Hepatic stellate cell (primary cell): ENCODE measurements around the gene PROM1.

Experiments
- DNase-seq: peaks from one replicate; pipeline ENCODE4 v3.0.0; 2011; ENCODE audit warnings: low spot score

The PROM1 gene

DNA sequence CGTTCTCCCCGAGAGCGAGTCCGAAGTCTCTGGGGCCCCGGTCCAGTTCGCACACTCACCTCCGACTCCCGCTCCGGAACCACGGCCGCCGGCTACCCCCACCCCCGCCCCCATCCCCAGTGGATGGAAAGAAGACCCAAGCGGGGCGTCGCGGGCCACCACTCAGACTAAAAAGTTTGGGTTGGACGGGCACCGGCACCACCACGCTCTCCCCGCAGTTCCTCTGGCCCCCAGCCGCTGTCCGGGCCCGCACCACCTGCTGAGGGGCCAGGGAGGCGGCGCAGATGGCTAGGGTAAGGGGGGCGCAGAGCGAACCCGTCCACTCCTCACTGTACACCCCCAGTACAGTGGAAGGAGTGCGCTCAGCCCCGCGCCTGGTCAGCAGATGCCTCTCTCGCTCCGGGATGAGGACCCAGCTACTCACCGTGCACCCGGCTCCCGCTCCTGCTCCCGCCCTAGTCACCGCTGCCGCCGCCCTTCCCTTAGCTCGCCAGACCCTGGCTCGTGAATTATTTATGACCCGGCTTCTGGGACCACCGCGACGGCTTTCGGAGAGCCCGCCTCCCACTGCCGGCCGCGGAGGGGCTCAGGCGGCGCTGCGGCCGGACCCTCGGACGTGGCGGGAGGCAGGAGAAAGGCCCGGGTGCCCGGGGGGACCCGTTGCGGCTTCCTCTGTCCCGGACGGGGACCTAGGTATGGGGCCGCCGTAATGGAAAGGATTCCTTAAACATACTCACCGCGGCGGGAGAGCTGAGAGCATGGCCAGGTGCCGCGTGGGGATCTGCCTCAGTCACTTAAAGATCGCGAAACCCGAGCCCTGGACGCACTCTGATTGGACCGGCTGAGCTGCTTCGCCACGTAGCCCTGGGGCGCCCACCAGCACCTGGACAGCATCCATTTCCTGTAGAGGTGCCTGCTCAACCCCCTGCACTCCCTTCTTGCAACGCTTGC is at the start of gene PROM1:
Gene PROM1 (minus strand): TSS at position 783 of the 951 bp plus-strand sequence. CDS start 8,117 bp downstream, outside the sequence.
- DNase-seq, result no peak

DNA sequence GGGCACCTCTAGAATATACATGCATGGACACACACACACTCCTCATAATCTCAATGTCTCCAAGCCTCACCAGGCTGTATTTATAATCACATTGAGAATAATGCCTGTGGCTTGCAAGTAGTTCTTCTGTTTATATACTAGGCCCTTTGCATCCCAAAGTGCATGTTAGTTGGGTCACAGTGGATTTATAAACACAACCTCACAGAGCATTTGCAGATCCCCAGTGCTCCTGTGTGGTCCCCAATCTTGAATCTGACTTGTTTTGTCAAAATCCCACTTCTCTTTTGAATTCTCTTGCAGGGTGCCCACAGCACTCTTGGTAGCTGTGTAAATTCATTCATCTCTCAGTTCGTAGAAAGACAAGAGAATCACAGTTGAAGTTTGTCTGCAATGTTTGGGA is 49.6 kb upstream of the PROM1 start:
- DNase-seq, result no peak

DNA sequence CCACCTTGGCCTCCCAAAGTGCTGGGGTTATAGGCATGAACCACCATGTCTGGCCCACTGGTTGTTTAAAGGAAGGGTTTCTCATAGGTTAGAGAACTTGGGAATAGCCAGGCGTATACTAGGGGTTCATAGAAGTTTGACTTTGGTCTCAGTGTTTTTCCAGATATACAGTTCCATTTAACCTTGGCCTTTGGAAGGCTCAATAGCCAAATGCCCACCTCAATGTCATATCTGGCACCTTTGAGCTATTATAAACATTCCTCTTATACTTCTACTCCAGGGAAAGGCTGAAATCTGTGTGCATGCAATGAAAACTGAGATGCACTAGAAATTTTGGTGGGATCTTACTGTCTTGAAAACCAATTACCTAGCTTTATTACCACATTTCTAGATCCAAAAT is 47.5 kb upstream of the PROM1 start:
- no peak for DNase-seq

- DNase-seq, result no peak
Observed at GRCh38 chr4:16129336-16129735, 45.5 kb upstream of the PROM1 start.

- DNase-seq, result no peak
Observed at GRCh38 chr4:16126714-16127113, 42.9 kb upstream of the PROM1 start.

- DNase-seq, result no peak
Observed at GRCh38 chr4:16125571-16126445, 42.0 kb upstream of the PROM1 start.

DNA sequence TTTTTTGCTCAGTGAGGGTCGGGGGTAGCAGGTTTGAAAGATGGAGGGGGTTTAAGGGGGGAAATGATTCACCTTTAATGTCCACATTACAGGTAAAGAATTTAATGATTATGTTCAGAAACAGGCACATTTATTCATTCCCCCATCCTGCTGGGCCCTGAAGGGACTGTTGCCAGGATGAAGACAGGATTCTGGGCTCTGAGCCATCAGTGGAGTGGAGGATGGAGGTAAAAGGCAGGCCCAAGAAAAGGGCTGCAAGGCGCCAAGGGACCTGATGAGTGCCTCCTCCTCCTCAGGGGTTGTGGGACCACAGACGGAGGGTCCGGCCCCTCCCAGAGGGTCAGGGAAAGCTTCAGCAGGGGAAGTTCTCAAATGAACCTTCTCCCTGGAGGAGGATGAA is 40.4 kb upstream of the PROM1 start:
- no peak for DNase-seq

DNA sequence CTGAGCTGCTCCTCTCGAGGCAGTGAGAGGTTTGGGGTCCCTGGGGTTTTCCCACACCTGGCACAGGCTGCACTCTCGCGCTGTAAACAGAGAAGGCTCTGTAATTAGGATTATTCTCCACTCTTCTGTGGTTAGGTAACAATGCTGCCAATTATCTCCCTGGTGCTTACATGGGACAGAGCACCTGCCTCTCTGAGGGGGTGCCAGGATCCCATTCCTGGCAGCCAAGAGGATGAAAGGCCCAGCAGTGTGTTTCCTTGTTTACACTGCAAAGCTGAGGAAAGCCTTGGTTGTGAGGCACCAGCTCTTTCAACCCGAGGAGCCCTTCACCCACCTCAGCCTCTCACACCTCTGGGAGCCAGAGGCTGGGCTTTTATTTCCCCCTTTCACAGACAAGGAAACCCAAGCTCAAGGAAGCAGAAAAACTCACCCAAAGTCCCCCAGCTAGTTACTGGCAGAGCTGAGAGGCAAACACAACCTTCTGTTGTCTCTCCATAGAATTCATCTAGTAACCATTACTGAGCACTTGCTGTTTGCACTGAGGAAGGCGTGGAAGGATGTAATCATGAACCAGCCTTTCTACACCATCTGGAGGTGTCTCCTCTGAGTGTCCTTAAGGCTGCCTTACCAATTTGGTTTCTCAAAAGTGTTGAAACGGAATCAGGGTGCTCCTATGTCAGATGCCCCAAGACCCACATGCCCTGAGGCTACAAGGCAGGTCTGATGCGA is 39.7 kb upstream of the PROM1 start:
- DNase-seq, result no peak

DNA sequence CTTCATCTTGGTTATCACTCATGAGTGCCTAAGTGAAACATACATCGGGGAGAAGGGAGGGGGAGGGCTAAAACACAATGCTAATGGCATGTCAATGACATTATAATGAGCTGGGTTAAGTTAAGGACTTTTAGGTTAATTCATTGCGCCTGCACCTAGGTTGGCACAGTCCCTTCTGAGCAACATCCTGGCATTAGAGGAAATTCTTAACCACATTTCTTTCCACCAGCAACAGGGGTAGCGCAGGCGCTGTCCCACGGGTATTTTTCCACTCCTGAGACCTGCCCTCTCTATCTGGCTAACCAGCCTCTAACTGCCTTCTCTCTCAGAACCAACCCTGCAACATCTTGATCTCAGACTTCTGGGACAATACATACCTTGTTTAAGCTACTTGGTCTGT is 39.0 kb upstream of the PROM1 start:
- no peak for DNase-seq

GRCh38 chr4:16122308-16122711 is 38.5 kb upstream of the PROM1 start:
- DNase-seq, result no peak

GRCh38 chr4:16120720-16121119 is 36.9 kb upstream of the PROM1 start:
- DNase-seq, result no peak

DNA sequence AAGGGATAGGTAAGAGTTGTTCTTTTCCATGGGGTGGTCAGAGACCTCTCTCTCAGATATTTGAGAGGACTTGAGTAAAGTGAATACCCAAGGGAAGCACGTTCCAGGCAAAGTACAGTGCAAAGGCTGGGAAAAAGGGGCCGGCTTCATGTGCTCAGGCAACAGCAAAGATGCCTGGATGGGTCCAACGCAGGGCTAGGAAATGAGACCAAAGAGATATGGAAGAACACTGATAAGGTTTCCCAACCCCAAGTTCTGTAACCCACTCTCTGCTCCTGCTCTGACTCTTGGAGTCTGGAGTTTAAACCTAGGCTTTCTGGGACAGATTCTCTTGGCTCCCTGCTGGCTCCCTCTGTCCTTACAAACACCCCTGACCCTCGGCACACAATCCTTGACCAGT is 36.2 kb upstream of the PROM1 start:
- no peak for DNase-seq

GRCh38 chr4:16118090-16118489 is 34.3 kb upstream of the PROM1 start:
- no peak for DNase-seq

DNA sequence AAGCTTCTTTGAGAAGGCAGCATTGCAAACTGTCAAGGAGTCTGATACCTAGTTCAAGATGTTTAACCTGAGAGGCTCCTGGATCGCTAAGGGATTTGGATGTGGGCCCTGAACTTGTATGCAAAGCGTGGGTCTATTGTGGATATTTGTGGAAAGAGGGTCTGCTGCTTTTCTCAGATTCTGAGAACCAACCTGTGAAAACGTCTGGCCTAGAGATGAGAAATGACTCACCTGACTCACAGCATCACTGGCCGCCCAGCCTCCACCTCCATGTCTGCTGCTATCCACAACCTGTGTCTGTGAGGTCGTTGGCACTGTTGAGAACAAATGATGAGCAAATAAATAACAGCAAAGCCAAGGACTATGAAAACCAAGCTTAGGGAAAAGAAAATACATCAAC is 33.3 kb upstream of the PROM1 start:
- no peak for DNase-seq

DNA sequence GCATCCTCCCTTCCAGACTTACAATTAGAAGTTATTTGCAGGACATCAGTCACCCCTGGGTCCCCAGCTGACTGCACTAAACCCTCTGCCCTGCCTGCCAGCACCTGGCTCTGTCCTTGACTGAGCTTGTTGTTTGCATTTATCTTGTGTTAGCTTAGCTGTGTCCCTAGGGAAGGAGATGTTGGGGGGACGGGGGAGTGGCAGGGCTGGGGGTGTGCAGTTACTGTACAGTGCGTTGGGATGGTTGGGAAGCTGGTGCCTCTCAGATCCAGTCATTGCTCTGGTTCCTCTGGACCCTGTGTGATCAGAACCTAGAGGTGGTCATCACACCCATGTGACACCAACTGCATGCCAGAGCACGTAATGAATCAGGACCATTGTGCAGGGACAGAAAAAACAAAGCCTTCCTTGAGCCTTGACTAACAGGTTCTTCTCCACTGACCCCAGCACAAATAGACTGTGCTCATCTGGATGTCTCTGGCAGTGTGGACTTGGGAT is 32.7 kb upstream of the PROM1 start:
- no peak for DNase-seq

- no peak for DNase-seq
Observed at GRCh38 chr4:16116019-16116418, 32.2 kb upstream of the PROM1 start.

DNA sequence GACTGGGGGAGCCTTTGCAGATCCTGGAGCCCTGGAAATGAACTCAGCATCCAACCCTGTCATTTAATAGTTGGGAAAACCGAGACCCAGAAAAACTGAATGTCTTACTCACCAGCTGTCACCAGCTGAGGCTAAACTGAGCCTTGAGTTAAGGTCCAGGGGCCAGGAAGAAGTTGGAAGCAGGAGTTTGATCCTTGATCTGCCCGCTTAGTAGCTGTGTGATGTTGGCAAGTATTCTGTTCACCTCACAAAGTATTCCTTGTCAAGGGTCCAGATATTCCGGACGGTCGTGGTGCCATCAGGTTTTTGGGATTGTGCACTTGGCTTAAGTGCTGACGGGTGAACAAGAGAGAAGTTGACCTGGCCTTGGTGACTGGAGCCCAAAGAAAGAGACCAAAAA is 30.7 kb upstream of the PROM1 start:
- DNase-seq, result no peak

DNA sequence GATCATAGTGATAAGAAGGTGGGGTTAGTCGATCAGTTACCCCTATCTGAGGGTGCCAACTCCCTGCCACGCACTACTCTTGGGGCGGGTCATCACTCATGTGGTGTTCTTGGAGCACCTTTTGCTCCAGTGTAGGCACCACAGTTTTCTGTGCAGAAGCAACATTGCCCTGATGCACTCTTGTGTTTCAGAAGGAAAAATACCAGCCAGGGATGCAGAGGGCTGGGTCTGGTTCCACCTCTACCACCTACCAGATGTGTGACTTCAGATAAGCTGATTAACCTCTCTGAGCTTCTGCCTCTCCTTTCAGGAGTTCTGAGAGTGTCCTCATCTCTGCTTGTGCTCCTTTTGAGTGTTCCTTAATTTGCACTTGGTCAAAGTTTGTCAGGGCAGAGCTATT is 29.9 kb upstream of the PROM1 start:
- DNase-seq, result no peak

DNA sequence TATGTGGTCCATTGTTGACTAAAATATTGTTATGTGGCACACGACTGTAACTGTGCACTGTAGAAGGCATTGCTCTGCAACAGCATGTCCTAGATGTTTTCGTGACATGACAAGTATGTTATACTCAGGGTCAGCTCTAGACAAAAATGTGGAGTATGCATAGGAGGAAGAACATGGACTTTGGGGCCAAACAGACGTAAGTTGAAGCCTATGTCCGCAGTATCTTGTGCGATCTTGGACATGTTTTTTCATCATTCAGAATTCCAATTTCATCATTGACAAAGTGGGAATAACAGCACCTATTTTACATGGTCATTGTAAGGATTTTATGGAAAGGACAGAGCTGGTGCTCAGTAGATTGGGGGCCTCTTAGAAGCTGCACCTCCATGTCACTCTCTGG is 27.7 kb upstream of the PROM1 start:
- no peak for DNase-seq

DNA sequence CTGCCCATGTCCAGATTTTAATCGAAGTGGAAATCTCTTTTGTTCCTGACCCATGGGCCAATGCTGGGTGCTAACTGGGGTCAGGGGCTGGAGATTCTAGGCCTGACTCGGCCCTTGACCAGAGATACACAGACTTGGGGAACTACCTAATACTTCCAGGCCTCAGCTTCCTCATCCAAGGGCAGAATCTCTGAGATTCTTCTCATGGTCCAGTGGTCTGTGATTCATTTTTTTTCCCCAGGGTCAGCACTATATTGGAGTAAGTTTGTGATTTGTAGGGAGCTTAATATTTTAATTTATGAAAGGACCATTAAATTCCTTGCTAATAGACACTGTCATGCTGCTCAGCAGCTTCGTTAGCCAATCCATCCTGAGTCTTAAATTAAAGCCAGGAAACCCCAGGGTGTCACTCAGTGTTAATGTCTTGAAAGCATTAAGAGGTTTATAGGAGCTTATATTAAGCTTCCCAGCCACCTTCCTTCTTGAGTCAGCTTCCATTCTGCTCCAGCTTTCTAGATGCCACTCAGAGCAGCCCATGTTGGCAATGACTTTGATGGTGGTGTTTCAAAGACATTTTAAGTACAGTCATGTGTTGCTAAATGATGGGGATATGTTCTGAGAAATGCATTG is 27.0 kb upstream of the PROM1 start:
- DNase-seq, result no peak

DNA sequence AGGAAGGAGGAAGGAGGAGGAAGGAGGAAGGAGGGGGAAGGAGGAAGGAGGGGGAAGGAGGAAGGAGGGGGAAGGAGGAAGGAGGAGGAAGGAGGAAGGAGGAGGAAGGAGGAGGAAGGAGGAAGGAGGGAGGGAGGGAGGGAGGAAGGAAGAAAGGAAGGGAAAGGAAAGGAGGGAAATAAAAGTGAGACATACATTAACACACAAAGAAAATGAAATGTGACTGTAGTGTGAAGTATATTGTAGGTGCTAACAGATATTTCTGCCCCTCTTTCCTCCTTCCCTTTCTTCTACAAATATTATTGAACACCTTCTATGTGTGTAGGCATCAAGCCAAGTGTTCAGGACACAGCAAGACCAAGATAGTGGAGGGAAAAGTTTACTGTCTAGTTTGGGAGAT is 26.4 kb upstream of the PROM1 start:
- no peak for DNase-seq

DNA sequence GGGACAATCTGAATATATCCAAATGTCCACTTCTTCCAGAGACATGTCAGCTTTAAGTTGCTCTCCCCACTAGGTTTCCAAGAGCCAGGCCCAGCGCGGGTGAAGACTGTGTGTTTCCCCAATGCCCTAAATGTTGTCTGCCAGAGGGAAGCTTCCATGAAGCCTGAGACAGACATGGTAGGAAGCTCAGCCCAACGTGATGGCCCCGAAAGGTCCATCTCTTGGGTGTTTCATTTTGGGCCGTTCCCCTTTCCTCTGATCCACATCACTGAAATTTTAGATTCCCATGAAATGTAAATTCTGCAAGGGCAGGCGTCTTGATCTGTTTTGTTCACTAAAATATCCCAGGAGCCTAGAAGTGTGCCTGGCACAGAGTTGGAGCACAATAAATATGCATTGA is 25.4 kb upstream of the PROM1 start:
- DNase-seq, result no peak
